Mucosa of stomach (tissue), 1 donor: ENCODE measurements around the gene SLC35E3.

Experiments
- H3K27me3 ChIP-seq: one replicate; pipeline ENCODE4 v1.7.0; 2013; ENCODE audit warnings: mild to moderate bottlenecking, low read length; ENCODE audit not compliant: control insufficient read depth, insufficient read depth
- H3K36me3 ChIP-seq: one replicate; pipeline ENCODE4 v1.7.0; 2013; ENCODE audit warnings: low read length; ENCODE audit not compliant: control insufficient read depth, insufficient read depth
- H3K4me1 ChIP-seq: one replicate; pipeline ENCODE4 v1.7.0; 2013; ENCODE audit warnings: mild to moderate bottlenecking, low read length; ENCODE audit not compliant: control insufficient read depth, insufficient read depth
- H3K4me3 ChIP-seq: one replicate; pipeline ENCODE4 v1.7.0; 2013; ENCODE audit warnings: low read length
- H3K9ac ChIP-seq: one replicate; pipeline ENCODE4 v1.7.0; 2013; ENCODE audit warnings: mild to moderate bottlenecking, low read length, moderate library complexity
- H3K9me3 ChIP-seq: one replicate; pipeline ENCODE4 v1.7.0; 2013; ENCODE audit warnings: mild to moderate bottlenecking, low read length, moderate library complexity; ENCODE audit not compliant: control insufficient read depth
- donor health status: Pancreatic carcinoma.

SLC35E3 gene

DNA sequence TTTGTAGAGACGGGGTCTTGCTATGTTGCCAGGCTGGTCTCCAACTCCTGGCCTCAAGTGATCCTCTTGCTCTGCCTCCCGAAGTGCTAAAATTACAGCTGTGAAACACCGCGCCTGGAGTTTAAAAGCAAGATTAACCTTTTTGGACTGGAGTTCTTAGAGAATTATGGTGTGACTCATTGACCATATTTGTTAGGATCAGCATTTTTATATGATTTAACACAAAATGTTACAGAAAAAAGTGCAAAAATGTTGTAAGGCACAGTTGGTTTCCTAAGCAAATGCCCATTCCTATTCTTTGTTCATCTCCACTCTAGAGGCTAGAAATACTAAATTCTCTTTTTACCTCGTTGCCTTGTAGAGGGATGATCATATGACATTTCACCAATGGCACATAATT is 27.6 kb downstream of the SLC35E3 start:
- Histone ChIP-seq H3K4me3 (no peak overlapping the region), H3K9ac (no peak overlapping the region), H3K27me3 (no peaks in the 10 kb centered on the region), H3K9me3 (no peaks in the 10 kb centered on the region), H3K36me3 (no peaks in the 10 kb centered on the region), H3K4me1 (no peaks in the 10 kb centered on the region)

DNA sequence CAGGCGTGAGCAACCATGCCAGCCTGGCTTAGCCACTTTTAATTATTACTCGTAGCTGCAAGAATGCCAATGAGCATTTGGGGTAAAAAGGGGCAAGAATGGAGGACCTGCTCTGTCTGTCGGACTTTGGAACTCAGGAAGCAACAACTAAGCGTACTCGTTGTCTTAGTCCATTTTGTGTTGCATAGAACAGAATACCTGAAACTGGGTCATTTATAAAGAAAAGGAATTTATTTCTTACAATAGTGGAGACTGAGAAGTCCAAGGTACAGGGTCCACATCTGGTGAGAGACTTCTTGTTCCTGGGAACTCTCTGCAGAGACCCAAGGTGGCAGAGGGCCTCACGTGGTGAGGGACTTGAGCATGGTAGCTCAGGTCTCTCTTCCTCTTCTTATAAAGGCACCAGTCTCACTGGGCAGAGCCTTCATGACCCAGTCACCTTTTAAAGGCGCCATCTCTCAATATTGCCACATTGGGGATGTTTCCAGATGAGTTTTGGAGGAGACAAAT is 29.2 kb downstream of the SLC35E3 start:
- H3K9ac ChIP-seq, result no peak overlapping the region
- no peaks in the 10 kb centered on the region for H3K4me1 ChIP-seq
- no peaks in the 10 kb centered on the region for H3K36me3 ChIP-seq
- H3K27me3 ChIP-seq, result no peaks in the 10 kb centered on the region
- no peaks in the 10 kb centered on the region for H3K9me3 ChIP-seq
- no peak overlapping the region for H3K4me3 ChIP-seq

DNA sequence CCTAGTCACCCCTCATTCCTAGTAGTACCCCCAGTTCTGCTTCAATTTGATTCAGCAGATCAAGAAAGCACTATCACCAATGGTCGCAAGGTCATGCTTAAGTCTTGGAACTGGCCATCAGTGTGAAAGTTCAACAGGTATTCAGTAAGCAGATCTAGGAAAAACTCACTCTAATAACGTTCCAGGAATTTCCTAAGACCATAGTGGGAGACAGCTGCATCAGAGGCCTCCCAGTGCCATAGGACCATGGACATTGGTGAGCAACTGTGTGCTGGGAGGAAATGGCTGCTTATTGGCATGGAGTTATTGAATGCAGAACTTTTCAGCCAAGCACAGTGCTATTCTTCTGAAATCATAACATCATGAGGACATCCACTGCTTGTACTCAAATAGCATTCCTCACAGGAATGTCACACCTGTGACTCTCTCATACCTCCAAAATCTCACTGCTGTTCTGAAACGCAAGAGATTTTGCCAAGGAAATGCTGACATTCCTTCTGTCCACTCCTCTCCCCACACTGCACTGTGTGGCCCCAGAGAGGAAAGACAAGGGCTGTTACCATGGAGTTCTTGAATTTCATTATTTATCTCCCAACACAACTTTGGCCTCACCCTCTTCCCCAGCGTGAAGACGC is 31.1 kb downstream of the SLC35E3 start:
- Histone ChIP-seq H3K4me1 (no peaks in the 10 kb centered on the region), H3K27me3 (no peaks in the 10 kb centered on the region), H3K9ac (no peak overlapping the region), H3K36me3 (no peaks in the 10 kb centered on the region), H3K4me3 (no peak overlapping the region), H3K9me3 (no peaks in the 10 kb centered on the region)

DNA sequence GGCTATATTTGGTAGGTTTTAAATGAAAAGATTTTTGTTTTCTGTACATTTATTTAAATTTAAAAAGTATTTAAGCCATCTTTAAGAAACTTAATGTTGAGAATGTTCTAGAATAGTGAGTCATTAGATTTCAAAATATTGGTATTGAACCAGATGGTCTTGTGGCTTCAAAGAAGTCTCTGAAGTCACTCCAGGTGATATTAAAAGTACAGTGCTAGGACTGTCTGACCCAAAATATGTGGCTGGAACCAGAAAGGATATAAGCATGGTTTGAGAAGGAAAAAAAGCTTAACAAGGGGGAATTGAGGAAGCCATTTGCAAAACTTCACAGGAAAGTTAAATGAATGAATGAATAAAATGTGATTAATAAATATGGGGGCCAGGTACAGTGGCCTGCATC is 33.3 kb downstream of the SLC35E3 start:
- Histone ChIP-seq H3K36me3 (no peaks in the 10 kb centered on the region), H3K9me3 (no peaks in the 10 kb centered on the region), H3K4me3 (no peak overlapping the region), H3K9ac (no peak overlapping the region), H3K4me1 (no peaks in the 10 kb centered on the region), H3K27me3 (no peaks in the 10 kb centered on the region)

DNA sequence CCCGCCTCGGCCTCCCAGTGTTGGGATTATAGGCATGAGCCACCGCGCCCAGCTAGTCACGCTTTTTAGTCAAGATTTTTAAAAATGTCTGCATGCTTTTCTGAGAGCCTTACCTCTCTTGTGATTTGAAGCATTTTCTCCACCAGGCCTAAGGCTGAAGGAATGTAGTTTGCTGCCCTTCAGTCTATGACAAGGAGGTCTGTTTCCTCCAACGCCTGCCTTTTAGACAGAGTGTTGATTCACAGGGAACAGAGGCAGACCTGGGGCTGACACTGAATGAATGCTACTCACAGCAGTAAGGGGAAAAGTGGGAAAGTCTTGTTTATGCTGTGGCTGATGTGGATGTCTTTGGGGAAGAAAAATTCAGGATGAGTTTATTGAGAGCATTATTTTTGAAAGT is 34.8 kb downstream of the SLC35E3 start:
- no peaks in the 10 kb centered on the region for H3K4me1 ChIP-seq
- H3K9ac ChIP-seq, result no peak overlapping the region
- H3K9me3 ChIP-seq, result no peaks in the 10 kb centered on the region
- no peak overlapping the region for H3K4me3 ChIP-seq
- H3K36me3 ChIP-seq, result no peaks in the 10 kb centered on the region
- H3K27me3 ChIP-seq, result no peaks in the 10 kb centered on the region

DNA sequence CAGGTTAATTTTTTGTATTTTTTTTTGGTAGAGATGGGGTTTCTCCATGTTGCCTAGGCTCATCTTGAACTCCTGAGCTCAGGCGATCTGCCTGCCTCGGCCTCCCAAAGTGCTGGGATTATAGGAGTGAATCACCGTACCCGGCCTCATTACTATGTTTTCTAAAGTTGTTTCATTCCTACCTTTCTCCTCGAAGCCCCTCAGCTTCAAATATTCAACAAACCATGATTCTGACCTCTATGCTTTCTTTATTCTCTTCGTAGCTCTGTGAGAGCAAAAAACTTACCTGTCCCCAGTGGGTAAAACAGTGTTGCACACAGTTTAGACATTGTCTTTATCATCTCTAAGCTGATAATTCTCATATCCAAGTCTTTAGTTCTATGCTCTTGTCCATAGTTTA is 35.8 kb downstream of the SLC35E3 start:
- Histone ChIP-seq H3K9me3 (no peaks in the 10 kb centered on the region), H3K36me3 (no peaks in the 10 kb centered on the region), H3K27me3 (no peaks in the 10 kb centered on the region), H3K4me3 (no peak overlapping the region), H3K4me1 (no peaks in the 10 kb centered on the region), H3K9ac (no peak overlapping the region)

DNA sequence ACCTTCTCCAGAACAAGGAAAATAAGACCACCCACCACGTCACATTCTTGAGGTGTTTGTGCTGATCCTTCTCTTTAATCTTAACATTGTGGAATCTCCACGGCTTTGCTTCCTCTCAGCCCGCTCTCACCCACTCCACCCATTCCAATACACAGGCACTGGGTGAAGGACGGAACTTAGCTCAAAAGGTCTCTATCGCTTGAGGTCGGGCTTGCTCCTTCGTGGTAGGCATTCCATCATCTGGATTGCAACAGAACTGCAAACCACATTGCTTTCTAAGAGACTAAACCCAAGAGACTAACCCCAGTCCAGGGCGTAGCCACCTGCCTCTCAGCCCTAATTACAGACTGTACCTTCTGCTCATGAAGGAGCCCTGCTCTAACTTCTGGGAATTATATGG is 38.0 kb downstream of the SLC35E3 start:
- no peaks in the 10 kb centered on the region for H3K9me3 ChIP-seq
- H3K27me3 ChIP-seq, result no peaks in the 10 kb centered on the region
- H3K4me3 ChIP-seq, result no peak overlapping the region
- no peak overlapping the region for H3K9ac ChIP-seq
- no peaks in the 10 kb centered on the region for H3K36me3 ChIP-seq
- peaks cover 11% of the 10 kb centered on the region for H3K4me1 ChIP-seq

DNA sequence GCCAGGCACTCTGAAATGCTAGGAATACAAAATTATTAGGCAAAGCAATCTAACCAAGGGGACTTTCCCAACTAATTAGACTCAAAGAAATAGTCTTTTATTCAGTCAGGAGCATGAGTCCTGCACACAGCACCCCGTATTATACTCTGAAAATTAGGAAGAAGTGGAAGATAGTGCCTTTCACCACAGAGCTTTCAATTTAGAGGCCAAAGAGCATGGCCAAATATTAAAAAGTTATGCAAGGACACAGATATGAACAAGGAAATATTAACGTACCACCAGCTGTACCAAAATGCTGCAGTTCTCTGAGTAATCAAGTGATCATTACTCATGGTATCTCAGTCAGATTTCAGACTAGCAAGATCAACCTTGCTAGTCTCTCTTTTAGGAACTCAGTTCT is 39.4 kb downstream of the SLC35E3 start:
- Histone ChIP-seq H3K9me3 (no peaks in the 10 kb centered on the region), H3K27me3 (no peaks in the 10 kb centered on the region), H3K9ac (no peak overlapping the region), H3K4me3 (no peak overlapping the region), H3K4me1 (peaks cover 16% of the 10 kb centered on the region), H3K36me3 (no peaks in the 10 kb centered on the region)

DNA sequence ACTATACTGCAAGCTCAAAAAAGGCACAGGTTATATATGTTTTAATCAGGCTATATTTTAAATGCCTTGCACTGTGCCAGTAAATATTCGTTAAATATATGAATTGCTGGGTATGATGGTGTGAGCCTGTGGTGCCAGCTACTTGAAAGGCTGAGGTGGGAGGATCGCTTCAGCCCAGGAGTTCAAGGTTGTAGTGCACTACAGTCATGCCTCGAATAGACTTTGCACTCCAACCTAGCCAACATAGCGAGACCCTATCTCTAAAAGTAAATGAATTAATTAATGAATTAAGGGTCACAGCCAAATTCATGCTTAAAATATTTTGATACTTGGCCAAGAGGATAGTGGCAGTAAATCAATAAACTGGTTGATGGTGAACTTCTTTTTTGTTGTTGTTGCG is 39.8 kb downstream of the SLC35E3 start:
- Histone ChIP-seq H3K36me3 (no peaks in the 10 kb centered on the region), H3K4me3 (no peak overlapping the region), H3K9ac (no peak overlapping the region), H3K27me3 (no peaks in the 10 kb centered on the region), H3K4me1 (peaks cover 16% of the 10 kb centered on the region), H3K9me3 (no peaks in the 10 kb centered on the region)

DNA sequence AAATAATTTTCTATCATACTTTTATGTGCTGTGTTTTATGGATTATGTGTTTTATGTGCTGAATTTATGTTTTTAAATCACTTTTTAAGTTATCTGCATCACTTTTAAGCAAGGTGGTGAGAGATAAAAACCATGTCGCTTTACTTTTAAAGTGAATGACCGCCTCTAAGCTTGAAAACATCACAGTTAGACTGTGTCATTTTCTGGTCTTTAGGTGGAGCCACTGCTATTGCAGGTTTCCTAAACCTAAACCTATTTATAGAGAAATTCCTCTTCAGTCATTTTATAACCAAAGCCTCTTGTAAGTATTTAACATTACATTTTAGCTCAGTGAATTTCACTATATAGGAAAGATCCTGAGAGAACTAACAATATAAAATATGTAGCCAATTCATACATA is 41.0 kb downstream of the SLC35E3 start:
- no peaks in the 10 kb centered on the region for H3K27me3 ChIP-seq
- no peaks in the 10 kb centered on the region for H3K36me3 ChIP-seq
- H3K9me3 ChIP-seq, result no peaks in the 10 kb centered on the region
- H3K4me3 ChIP-seq, result no peak overlapping the region
- H3K9ac ChIP-seq, result no peak overlapping the region
- peaks cover 16% of the 10 kb centered on the region for H3K4me1 ChIP-seq

DNA sequence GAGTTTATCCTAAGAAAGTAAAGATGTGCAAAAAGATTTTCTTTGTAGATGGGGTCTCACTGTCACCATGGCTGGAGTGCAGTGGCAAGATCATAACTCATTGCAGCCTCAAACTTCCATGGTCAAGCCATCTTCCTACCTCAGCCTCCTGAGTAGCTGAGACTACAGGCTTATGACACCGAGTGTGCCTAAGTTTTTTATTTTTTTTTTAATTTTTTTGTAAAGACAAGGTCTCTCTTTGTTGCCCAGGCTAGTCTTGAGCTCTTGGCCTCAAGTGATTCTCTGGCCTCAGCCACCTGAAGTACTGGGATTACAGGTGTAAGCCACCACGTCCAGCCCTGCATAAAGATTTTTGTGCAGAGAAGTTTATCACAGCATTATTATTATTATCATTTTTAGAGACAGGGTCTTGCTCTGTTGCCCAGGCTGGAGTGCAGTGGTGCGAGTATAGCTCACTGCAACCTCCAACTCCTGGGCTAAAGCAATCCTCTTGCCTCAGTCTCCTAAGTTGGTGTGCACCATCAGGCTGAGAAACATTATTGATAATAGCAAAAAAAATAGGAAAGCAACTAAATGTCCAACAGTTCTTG is 42.7 kb downstream of the SLC35E3 start:
- H3K36me3 ChIP-seq, result no peaks in the 10 kb centered on the region
- no peak overlapping the region for H3K9ac ChIP-seq
- H3K4me1 ChIP-seq, result peaks cover 16% of the 10 kb centered on the region
- no peaks in the 10 kb centered on the region for H3K9me3 ChIP-seq
- no peaks in the 10 kb centered on the region for H3K27me3 ChIP-seq
- no peak overlapping the region for H3K4me3 ChIP-seq

DNA sequence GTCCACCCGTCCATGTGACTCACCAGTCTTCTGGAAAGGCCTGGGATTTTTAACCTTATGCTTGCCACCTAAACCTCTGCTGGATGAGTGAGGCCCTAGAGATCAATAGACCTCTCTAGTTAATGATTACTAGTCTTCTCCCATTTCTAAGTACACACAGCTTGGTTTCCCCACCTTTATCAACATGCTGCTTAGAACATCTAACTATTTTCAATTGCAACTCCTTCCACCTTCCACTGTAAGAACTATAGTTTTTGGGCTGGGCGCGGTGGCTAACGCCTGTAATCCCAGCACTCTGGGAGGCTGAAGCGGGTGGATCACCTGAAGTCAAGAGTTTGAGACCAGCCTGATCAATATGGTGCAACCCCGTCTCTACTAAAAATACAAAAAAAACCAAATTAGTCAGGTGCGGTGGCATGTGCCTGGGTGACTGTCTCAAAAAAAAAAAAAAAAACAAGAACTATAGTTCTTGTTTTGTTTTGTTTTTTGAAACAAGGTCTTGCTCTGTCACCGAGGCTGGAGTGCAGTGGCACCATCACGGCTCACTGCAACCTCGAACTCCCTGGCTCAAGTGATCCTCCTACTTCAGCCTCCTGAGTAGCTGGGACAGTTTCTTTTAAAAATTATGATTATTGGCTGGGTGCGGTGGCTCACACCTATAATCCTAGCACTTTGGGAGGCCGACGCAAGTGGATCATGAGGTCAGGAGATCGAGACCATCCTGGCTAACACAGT is 43.3 kb downstream of the SLC35E3 start:
- Histone ChIP-seq H3K4me1 (peaks cover 16% of the 10 kb centered on the region), H3K36me3 (no peaks in the 10 kb centered on the region), H3K9ac (no peak overlapping the region), H3K9me3 (no peaks in the 10 kb centered on the region), H3K4me3 (no peak overlapping the region), H3K27me3 (no peaks in the 10 kb centered on the region)
